Measurements from ENCODE around the gene LRRC30.
"Not testable (repeated sequence)": the region's sequence is repeated elsewhere in the genome, so short reads cannot be mapped to it uniquely, and the experiment has no call there.

The LRRC30 gene

GRCh38 chr18:7230626-7231349, at the start of gene LRRC30:
Gene LRRC30 (plus strand): TSS chr18:7231089. CDS start chr18:7231139, 50 bp downstream.
- DNase-seq, result no peak

- no peak for DNase-seq
Measured at GRCh38 chr18:7185701-7186100, 45.2 kb upstream of the LRRC30 start.

DNA sequence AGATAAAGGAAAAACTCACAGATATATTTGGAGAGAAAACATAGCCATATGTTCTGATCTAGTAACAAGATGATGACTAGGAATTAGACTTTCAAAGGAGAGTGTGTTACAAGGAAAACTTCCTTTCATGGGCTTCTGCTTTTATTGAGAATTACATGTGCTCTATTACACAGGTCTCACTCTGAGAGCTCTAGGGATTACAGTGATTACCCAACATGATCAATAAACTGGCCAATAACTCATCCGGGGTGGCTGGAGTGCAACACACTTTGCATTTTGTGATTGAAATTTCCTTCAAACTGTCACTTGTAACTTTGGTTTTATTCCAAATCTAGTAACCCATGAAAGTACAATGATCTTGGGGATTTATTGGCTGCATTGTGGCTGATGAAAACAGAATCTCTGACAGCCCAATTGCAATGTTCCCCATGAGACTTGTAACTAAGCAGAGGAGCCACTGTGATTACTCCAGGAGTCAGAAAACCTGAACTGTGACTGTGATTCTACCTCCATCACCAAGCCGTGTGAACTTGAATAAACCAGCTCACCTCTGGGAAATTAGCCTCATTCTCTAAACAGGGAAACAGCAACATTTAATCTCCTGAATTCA, 40.2 kb upstream of the LRRC30 start:
- no peak for DNase-seq

- DNase-seq, result no peak
Measured at GRCh38 chr18:7191736-7192135, 39.2 kb upstream of the LRRC30 start.

GRCh38 chr18:7195266-7195665, 35.6 kb upstream of the LRRC30 start:
- DNase-seq, result no peak

GRCh38 chr18:7196421-7196820, 34.5 kb upstream of the LRRC30 start:
- DNase-seq, result no peak

DNA sequence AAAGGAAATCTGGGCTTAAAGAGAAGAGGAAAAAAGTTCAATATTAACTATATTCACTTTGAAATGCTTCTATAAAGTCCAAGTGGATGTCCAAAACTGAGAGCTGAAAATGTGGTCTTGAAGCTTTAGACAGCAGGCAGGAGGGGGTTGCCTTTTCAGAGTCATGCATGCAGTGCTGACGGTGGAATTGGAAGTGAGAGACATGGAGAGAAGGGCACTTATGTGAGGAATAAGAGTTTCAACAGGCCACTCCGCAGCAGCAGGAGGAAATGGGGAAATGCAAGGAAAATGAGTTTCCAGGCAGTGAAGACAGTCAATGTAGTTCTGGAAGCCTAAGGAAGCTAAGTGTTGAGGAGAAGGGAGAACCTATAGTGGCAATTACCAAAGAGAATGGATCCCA, 33.0 kb upstream of the LRRC30 start:
- no peak for DNase-seq

GRCh38 chr18:7198326-7198725, 32.6 kb upstream of the LRRC30 start:
- no peak for DNase-seq

DNA sequence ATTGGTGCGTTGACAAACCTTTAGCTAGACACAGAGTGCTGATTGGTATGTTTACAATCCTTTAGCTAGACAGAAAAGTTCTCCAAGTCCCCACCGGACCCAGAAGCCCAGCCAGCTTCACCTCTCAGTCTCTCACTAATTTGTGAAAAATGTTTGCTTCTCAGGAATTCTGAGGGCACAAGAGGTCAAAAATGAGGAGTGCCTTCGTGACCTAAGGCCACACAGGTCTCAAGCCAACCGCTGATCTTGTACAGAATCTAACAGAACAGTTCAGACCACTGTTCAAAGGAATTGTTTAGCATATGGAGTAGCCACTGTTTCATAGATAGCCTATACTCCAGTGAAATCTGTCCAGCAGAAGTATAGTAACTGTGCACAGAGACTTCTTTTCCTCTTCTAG, 29.8 kb upstream of the LRRC30 start:
- DNase-seq, result no peak

GRCh38 chr18:7202169-7202568, 28.7 kb upstream of the LRRC30 start:
- no peak for DNase-seq

GRCh38 chr18:7203601-7204000, 27.3 kb upstream of the LRRC30 start:
- not testable (repeated sequence) for DNase-seq

- no peak for DNase-seq
Measured at GRCh38 chr18:7205346-7205745, 25.5 kb upstream of the LRRC30 start.

DNA sequence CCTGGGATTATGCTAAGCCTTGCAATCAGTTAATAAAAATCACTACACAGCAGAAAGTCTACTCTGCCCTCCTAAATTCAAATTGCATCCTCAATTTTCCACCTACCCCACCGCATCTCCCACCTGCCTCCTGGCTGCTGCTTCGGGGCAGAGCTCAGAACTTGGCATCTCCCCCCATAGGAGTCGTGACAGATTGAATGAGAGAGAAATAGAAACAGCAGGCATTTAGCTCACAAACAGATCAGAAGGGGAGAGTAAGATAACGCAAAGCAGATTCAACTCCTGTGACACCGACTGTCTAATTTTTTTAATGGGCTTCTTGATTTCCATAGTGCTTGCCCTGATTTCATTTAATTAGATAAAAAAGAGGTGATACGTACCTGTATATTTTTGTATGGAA, 24.7 kb upstream of the LRRC30 start:
- no peak for DNase-seq

GRCh38 chr18:7207366-7207915, 23.4 kb upstream of the LRRC30 start:
- no peak for DNase-seq

DNA sequence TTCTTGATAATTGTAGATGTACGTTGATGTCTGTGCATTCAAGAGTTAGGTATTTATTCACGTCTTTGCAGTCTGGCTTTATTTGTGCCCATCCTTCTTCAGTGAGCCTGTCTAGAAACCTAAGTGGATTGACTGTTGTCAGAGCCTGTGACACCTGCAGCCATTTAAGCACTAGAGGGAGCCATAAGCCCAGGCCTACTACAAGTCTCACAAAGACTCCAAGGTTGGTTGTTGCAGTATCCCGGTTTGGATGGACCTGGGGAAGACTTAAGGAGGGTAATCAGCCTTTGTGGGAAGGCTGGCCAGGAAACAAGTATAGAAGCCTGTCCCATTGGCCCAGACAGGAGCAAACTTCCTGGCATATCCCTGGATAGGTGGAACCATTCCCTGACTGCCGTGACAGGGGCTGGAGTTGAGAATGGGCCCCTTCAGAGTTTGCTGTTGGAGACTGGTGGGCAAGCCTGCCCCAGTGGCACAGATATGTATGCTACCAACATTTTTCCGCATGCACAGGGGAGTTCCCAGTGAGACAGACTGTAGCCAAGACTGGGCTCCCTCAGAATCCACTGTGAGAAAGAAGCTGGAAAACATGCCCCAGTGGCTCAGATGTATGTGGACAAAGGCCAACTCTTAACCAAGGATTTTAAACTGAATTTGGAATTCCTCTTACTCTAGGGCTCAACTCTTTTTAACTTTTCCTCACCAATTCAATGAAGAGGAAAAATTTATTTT, 9.3 kb upstream of the LRRC30 start:
- DNase-seq, result no peak

DNA sequence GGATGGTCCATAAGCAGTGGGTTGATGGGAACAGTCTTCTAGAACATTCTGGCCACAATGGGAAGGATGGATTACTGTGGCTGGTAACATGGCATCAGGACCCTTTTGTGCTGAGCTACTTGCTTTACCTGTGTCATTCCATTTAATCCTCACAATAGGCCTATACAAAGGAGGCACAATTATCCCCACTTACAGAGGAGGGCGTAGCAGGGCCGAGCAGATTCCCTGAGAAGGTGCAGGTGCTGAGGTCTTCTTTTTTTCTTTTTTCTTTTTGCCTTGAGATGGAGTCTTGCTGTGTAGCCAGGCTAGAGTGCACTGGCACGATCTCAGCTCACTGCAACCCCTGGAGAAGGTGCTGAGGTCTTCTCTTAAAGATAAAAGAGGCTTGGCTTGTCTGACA, 6.7 kb upstream of the LRRC30 start:
- no peak for DNase-seq

GRCh38 chr18:7232218-7232617, 1.3 kb downstream of the LRRC30 start:
- no peak for DNase-seq

- DNase-seq, result no peak
Measured at GRCh38 chr18:7233134-7233810, 2.4 kb downstream of the LRRC30 start.

DNA sequence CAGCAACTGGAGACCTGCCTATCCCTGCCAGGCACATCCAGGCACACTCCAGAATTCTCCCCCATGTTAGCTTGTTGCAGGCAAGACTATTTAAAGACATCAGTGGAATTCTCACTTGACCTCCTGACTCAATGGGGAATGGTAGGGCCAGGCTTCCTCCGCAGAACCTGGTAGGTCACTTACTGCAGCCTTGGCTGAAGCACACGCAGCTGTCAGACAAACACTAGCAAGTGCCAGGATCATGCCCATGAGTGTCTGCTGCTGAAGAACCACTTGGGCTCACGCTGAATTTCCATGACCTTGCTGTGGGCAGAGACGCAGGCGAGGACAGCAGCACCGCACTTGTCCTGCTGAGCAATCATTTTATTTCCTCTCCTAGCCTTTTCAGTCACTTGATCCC, 3.2 kb downstream of the LRRC30 start:
- DNase-seq, result no peak

DNA sequence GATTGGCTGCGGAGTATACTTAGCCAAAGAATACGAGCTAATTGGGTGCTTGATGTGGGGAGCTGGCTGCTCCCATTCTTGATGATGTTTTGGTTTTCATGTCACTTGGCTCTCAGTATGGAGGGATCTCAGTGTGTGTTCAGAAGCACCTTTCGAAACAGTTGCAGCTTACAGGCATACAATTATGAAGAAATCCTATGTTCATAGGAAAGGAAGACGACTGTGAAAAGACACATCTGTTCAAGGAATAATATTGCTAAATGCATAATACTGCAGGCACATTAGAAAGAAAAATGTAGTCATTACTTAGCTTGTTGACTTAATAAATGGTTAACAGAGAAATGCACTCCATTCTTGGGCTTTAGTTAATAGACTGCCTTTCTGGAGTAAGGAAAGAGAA, 4.1 kb downstream of the LRRC30 start:
- DNase-seq, result no peak

GRCh38 chr18:7236072-7236471, 5.2 kb downstream of the LRRC30 start:
- DNase-seq, result no peak

GRCh38 chr18:7236933-7237332, 6.0 kb downstream of the LRRC30 start:
- no peak for DNase-seq

GRCh38 chr18:7237673-7238272, 6.9 kb downstream of the LRRC30 start:
- no peak for DNase-seq

Measured in CD4-positive, alpha-beta T cell treated with Interleukin-17A for 4 hours (primary cell).